Psoas muscle (tissue), 8 donors: Measurements from ENCODE around the gene PCLO. TPM values are rescaled to one million over a fixed set of nuclear protein-coding genes. Genes with fewer than 3 reads are reported as not detected.

Experiments
- ATAC-seq, 4 donors: fragments of 200-7000 bp; cut with Tn5 transposase; one replicate each; pipeline ENCODE4 v1.9.1; 2020; ENCODE audit warnings: moderate library complexity in 3 of 4, mild to moderate bottlenecking in 2 of 4
- DNase-seq, 2 donors: peaks; one replicate each; pipeline ENCODE4 v3.0.0-alpha.2; 2020
- H3K27ac ChIP-seq: fragments of 200-600 bp; one replicate; pipeline ENCODE4 v1.8.0; 2022
- H3K27me3 ChIP-seq, 3 donors: fragments of 200-600 bp in 1 of 3; one replicate each; pipeline versions ENCODE4 v1.6.1 to v1.8.0; 2013 to 2022; ENCODE audit warnings: low read length in 2 of 3, mild to moderate bottlenecking in 2 of 3, moderate library complexity in 1 of 3; ENCODE audit not compliant: insufficient read depth in 3 of 3
- H3K36me3 ChIP-seq, 2 donors: fragments of 200-600 bp in 1 of 2; one replicate each; pipeline versions ENCODE4 v1.6.1 to v1.8.0; 2013 to 2022; ENCODE audit warnings: low read depth in 1 of 2, mild to moderate bottlenecking in 1 of 2, moderate library complexity in 1 of 2; ENCODE audit not compliant: insufficient read depth in 1 of 2
- H3K4me1 ChIP-seq: fragments of 200-600 bp; one replicate; pipeline ENCODE4 v1.8.0; 2022
- H3K4me3 ChIP-seq: fragments of 200-600 bp; one replicate; pipeline ENCODE4 v1.8.0; 2022; ENCODE audit warnings: mild to moderate bottlenecking
- H3K9me3 ChIP-seq: fragments of 200-600 bp; one replicate; pipeline ENCODE4 v1.8.0; 2022
- CTCF ChIP-seq: fragments of 200-600 bp; IDR thresholded peaks from one replicate; pipeline ENCODE4 v1.8.0; 2022; ENCODE audit warnings: antibody characterized with exemption
- WGBS, 3 donors: extraction: QIAGEN DNeasy Blood & Tissue Kit; methylation state at CpG; one replicate each; pipeline versions ENCODE4 v1.1.6 to v1.1.7; 2013; 5-methylcytosine and 5-hydroxymethylcytosine counted together
- intact Hi-C, 2 donors: fragments of 100-400 bp; cut with DNase I; formaldehyde crosslinking; loops; one replicate each; pipeline versions ENCODE4 v1.11.0 to v1.14.2; 2022
- polyA plus RNA-seq, 3 donors: library from polyadenylated mRNA; stranded (reverse); fragments of 200-250 nt; gene quantifications; one replicate each; pipeline ENCODE4 v1.2.3, GENCODE V29; 2013
- total RNA-seq, 4 donors: library from RNA; stranded (reverse); fragmentation: NEBNext Ultra II Directional in 2 of 4; extraction: Animal tissue kit (Norgen Biotek cat#: 25700) in 2 of 4; gene quantifications; one replicate each; pipeline versions ENCODE4 v1.2.1 to v1.2.4, GENCODE V29; 2021 to 2023
- donor health status: healthy with polysubstance abuse.
- donor health status: DM: no; HTN: no; CAD: no; lungs with moderate emphysema.
- donor health status: Bipolar disorder and iron deficiency.
- donor health status: healthy.
- donor health status: DM: yes; HTN: yes; CAD: no.
- donor health status: DM: no; HTN: no; CAD: no.
- donor health status: DM: no; HTN: no; CAD: no.
- donor health status: DM: yes; HTN: yes; CAD: no.

Gene PCLO
- total and polyA plus RNA-seq, 7 donors = 0.03 to 0.46 (median 0.08) TPM; not detected in 3

DNA sequence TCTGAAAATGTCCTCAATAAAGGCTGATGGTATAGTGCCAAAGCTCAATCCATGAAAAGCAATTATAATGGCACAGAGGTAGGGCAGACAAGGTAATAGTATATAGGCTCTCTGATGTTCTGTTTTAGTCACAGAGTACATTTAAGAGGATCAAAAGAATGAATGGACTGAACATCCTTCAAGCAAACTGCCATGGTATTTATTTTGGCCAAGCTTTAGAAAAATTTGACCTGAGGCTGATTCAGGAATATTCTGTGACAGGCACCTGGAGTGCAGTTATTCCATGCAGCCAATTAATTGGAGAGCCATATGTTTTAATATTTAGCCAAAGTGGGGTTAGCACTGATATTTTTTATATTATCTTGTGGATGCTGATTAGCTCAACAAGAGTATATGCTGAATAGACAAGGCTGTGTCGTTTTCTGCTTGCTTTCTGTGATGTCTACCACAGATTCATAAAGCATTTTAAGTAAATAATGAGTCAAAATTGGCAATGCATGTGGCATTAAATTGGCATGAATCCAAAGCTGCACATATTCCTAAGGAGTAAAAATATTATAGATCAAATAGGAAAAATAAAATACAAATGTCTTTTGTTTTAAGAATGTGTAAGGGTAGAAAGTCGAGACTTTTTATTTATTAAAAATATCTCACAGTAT lies 177.4 kb downstream of the PCLO start:
- no peak for TF ChIP-seq CTCF
- Histone ChIP-seq H3K4me3 (no peak overlapping the region), H3K27ac (no peak overlapping the region), H3K9me3 (no peaks in the 10 kb centered on the region), H3K36me3 (no peaks in the 10 kb centered on the region), H3K4me1 (no peaks in the 10 kb centered on the region), H3K27me3 (no peaks in the 10 kb centered on the region)
- no peak for DNase-seq
- 57 to 67% (median 64%) methylated on average over 2 of the region's 2 CpGs for WGBS, 3 donors
- intact Hi-C loops = no loop called here
- no peak for ATAC-seq

DNA sequence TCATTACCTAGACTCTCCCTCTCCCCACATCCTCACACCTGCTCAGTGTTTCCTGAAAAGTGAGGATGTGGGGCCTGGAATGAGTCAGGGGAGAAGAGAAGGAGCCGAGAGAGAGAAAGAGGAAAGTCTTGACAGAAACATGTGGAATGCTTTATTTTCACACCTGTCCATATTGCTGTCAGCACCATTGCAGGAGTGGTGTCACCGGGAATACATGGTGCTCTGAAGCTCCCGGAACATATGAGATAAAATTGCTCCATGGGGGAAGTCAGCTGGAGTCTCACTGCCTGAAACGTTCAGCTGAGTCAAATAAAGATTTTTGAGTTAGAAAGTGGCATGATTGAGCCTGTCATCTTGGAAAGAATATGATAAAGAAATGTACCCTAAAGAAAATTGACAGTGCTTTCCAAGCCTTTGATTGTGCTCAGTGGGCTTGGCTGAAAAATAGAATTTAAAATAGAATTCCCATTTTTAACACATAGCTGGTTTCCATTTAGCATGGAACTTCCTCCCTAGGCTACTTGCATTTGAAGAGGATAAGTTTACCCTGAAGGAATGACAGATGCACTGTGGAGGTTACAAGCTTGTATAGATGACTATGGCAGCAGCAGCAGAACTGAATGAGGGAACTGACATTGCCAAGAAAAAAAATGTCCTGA lies 182.4 kb downstream of the PCLO start:
- Histone ChIP-seq H3K9me3 (no peaks in the 10 kb centered on the region), H3K4me3 (no peak overlapping the region), H3K27ac (no peak overlapping the region), H3K4me1 (no peaks in the 10 kb centered on the region), H3K27me3 (no peaks in the 10 kb centered on the region), H3K36me3 (no peaks in the 10 kb centered on the region)
- 46 to 48% (median 46%) methylated on average over 4 of the region's 4 CpGs for WGBS, 3 donors
- DNase-seq (no peak), ATAC-seq (no peak)
- intact Hi-C loops = no loop called here
- no peak for TF ChIP-seq CTCF

DNA sequence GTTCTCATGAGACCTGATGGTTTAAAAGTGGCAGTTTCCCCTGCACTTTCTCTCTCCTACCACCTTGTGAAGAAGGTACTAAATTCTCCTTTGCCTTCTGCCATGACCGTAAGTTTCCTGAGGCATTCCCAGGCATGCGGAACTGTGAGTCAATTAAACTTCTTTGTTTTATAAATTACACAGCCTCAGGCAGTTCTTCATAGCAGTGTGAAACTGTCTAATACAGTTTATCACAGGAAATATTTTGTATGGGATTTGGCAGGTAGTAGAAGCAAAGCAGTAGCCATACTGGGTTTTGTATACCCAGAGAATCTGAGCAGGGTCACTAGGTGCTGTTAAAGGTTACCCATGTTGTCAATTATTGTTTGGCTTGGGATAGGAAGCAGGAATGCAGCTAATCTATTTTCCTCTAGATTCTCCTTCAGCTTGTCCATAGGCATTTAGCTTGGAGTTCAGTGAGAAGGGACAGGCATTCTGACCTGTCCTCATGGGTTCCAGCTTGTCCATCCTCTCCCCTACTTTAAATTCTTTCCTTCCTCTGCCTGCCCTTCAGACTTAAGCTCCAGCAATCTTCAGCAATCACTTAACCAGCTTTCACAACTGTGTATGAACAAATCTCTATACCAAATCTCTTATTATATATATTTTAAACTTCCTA lies 186.7 kb downstream of the PCLO start:
- no peaks in the 10 kb centered on the region for H3K27me3 ChIP-seq
- intact Hi-C loops = no loop called here
- no peak for TF ChIP-seq CTCF
- no peak overlapping the region for H3K27ac ChIP-seq
- no peaks in the 10 kb centered on the region for H3K4me1 ChIP-seq
- ATAC-seq = no peak
- 79 to 88% (median 80%) methylated on average over 2 of the region's 2 CpGs for WGBS, 3 donors
- H3K9me3 ChIP-seq = no peaks in the 10 kb centered on the region
- no peak for DNase-seq
- no peak overlapping the region for H3K4me3 ChIP-seq
- no peaks in the 10 kb centered on the region for H3K36me3 ChIP-seq

DNA sequence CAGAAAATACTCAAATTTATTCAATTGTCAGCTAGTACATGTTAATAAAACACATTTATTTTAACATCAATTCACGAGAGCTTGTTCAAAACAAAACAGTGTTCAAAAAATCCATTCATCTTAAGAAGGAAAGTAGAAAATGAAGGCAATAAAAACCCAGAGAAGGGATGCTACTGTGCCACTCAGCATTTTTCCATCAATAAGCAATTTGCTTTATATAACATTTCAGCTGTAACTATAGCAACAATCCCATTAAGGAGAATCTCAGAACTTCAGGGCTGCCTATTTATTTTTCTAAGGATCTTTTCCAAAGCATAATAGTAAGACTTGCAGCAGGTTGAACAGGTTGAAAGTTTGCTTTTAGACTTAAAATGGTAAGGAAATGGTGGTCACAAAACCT lies 190.5 kb downstream of the PCLO start:
- Histone ChIP-seq H3K4me1 (no peaks in the 10 kb centered on the region), H3K27ac (no peak overlapping the region), H3K36me3 (no peaks in the 10 kb centered on the region), H3K4me3 (no peak overlapping the region), H3K27me3 (no peaks in the 10 kb centered on the region), H3K9me3 (no peaks in the 10 kb centered on the region)
- no peak for ATAC-seq
- intact Hi-C loops = no loop called here
- TF ChIP-seq CTCF = no peak
- 56 to 78% (median 77%) methylated on average over 1 of the region's 1 CpG for WGBS, 3 donors
- no peak for DNase-seq
